Posterior cingulate gyrus (tissue), 11 donors: ENCODE measurements around the gene SENP3.

Experiments
- DNase-seq, 10 donors: peaks; one replicate each; pipeline versions ENCODE4 v3.0.0 to v3.0.0-alpha.2; 2020 to 2021; ENCODE audit warnings: mixed read lengths in 3 of 10
- intact Hi-C: fragments of 100-400 bp; cut with DNase I; formaldehyde crosslinking; loops from one replicate; pipeline ENCODE4 v1.15.1; 2023

The SENP3 gene

GRCh38 chr17:7555320-7555948 lies 6.3 kb upstream of the SENP3 start:
- no peak for DNase-seq
- intact Hi-C loops, result no loop called here

GRCh38 chr17:7556627-7557026 lies 5.1 kb upstream of the SENP3 start:
- intact Hi-C loops, result no loop called here
- DNase-seq, result no peak

- intact Hi-C loops, result no loop called here
- no peak for DNase-seq
Measured at GRCh38 chr17:7557147-7557764, 4.5 kb upstream of the SENP3 start.

GRCh38 chr17:7557775-7558543 lies 3.8 kb upstream of the SENP3 start:
- intact Hi-C loops, result no loop called here
- peak; percentile 44 to 96 (median 76) for DNase-seq

GRCh38 chr17:7558544-7559319 lies 3.0 kb upstream of the SENP3 start, which contains the start of gene TNFSF13:
Gene TNFSF13 (plus strand): TSS chr17:7558750. CDS start chr17:7559040, 290 bp downstream.
- intact Hi-C loops, result no loop called here

GRCh38 chr17:7559320-7560171 lies 2.2 kb upstream of the SENP3 start:
- peak in 1 of 10 donors; percentile 42 for DNase-seq

More at GRCh38 chr17:7558544-7559319, 3.0 kb upstream of the SENP3 start, which contains the start of gene TNFSF13:
- DNase-seq, result peak in 1 of 10 donors; percentile 61

GRCh38 chr17:7560172-7561027 lies 1.3 kb upstream of the SENP3 start:
- peak in 5 of 10 donors; percentile 40 to 88 (median 57) for DNase-seq
- intact Hi-C loops, result loop anchor here (1.0 to 5.0 kb wide), 3 partner anchors 46 to 208 kb away; partner anchors contain the start of genes KCTD11 and POLR2A

More at GRCh38 chr17:7559320-7560171, 2.2 kb upstream of the SENP3 start:
- intact Hi-C loops, result loop anchor here (5.0 kb wide), 1 partner anchor 207 kb away; the partner anchor contains the start of gene KCTD11

GRCh38 chr17:7561028-7561575 lies 617 bp upstream of the SENP3 start:
- intact Hi-C loops, result loop anchor here (1.0 to 5.0 kb wide), 3 partner anchors 47 to 209 kb away; partner anchors contain the start of genes KCTD11 and POLR2A
- DNase-seq, result peak; percentile 77 to 98 (median 90)

- intact Hi-C loops, result loop anchor here (5.0 kb wide), 1 partner anchor 210 kb away; the partner anchor contains the start of gene KCTD11
- peak in 1 of 10 donors; percentile 70 for DNase-seq
Measured at GRCh38 chr17:7562208-7562605, 488 bp downstream of the SENP3 start.

GRCh38 chr17:7563115-7563869 lies 1.6 kb downstream of the SENP3 start:
- DNase-seq, result peak in 2 of 10 donors; percentile 40 to 59
- intact Hi-C loops, result loop anchor here (5.0 kb wide), 1 partner anchor 211 kb away; the partner anchor contains the start of gene KCTD11

GRCh38 chr17:7569571-7569970 lies 7.9 kb downstream of the SENP3 start:
- DNase-seq, result no peak
- intact Hi-C loops, result no loop called here

GRCh38 chr17:7570351-7570750 lies 8.6 kb downstream of the SENP3 start:
- intact Hi-C loops, result loop anchor here (5.0 kb wide), 1 partner anchor 117 kb away; the partner anchor contains the start of genes TP53 and WRAP53
- DNase-seq, result peak in 1 of 10 donors; percentile 65

- DNase-seq, result peak in 1 of 10 donors; percentile 100
- intact Hi-C loops, result loop anchor here (5.0 kb wide), 1 partner anchor 115 kb away; the partner anchor contains the start of genes TP53 and WRAP53
Measured at GRCh38 chr17:7572338-7572587, 10.5 kb downstream of the SENP3 start.

GRCh38 chr17:7572588-7573323 lies 11.0 kb downstream of the SENP3 start:
- DNase-seq, result peak in 9 of 10 donors; percentile 99 to 100 (median 100)
- intact Hi-C loops, result loop anchor here (1.0 to 5.0 kb wide), 2 partner anchors 11 to 115 kb away; partner anchors contain the start of genes MPDU1, TP53 and WRAP53

- DNase-seq, result peak; percentile 79 to 98 (median 86)
- intact Hi-C loops, result loop anchor here (1.0 to 5.0 kb wide), 2 partner anchors 10 to 114 kb away; partner anchors contain the start of genes MPDU1, TP53 and WRAP53
Measured at GRCh38 chr17:7573324-7574080, 11.8 kb downstream of the SENP3 start.
